OCI-LY7 (cell line): ENCODE data around the gene LRRN3. TPM values are rescaled to one million over a fixed set of nuclear protein-coding genes. Genes with fewer than 3 reads are reported as not detected.

Source experiments
- BruUV-seq: library from RNA; stranded (reverse); fragments of 400-500 nt; replicated peaks from 2 replicates; lab custom pipeline; 2021; lab: Mats Ljungman, UMichigan
- CTCF ChIA-PET: fragments of 300-600 bp; sonication (Branson Sonifier 250); formaldehyde crosslinking; loops from one replicate; lab custom pipeline; 2022; ENCODE audit warnings: antibody characterized with exemption; ENCODE audit not compliant: unreplicated experiment; lab: Charles Lee
- POLR2A ChIA-PET: fragments of 300-600 bp; sonication (Branson Sonifier 250); formaldehyde crosslinking; loops from one replicate; lab custom pipeline; 2022; ENCODE audit warnings: antibody characterized with exemption; lab: Charles Lee
- DNase-seq: peaks from one replicate; pipeline ENCODE4 v3.0.0-alpha.2; 2015; ENCODE audit warnings: low spot score
- H2AFZ ChIP-seq: fragments of 200-600 bp; sonication (generic), shearing (Covaris generic); 2 replicates; pipeline ENCODE4 v1.6.1; 2014; ENCODE audit warnings: mild to moderate bottlenecking, antibody characterized with exemption, low read length, moderate library complexity
- H3K27ac ChIP-seq: fragments of 200-600 bp; sonication (generic); 2 replicates; pipeline ENCODE4 v1.5.1; 2014; ENCODE audit warnings: mixed run types, low read depth, mild to moderate bottlenecking, moderate library complexity, low read length, inconsistent platforms; ENCODE audit not compliant: poor library complexity, severe bottlenecking
- H3K36me3 ChIP-seq: fragments of 200-600 bp; sonication (generic); 2 replicates; pipeline ENCODE4 v1.6.1; 2014; ENCODE audit warnings: mild to moderate bottlenecking, antibody characterized with exemption, low read length, moderate library complexity, mixed read lengths; ENCODE audit not compliant: insufficient read depth
- H3K4me1 ChIP-seq: fragments of 200-600 bp; sonication (generic); 2 replicates; pipeline ENCODE4 v1.5.1; 2014; ENCODE audit warnings: mild to moderate bottlenecking, low read length; ENCODE audit not compliant: insufficient read depth, poor library complexity, severe bottlenecking
- H3K4me2 ChIP-seq: fragments of 200-600 bp; sonication (generic); 2 replicates; pipeline ENCODE4 v1.6.1; 2014; ENCODE audit warnings: mild to moderate bottlenecking, low read length
- H3K4me3 ChIP-seq: fragments of 200-600 bp; sonication (generic); 2 replicates; pipeline ENCODE4 v1.5.1; 2014; ENCODE audit warnings: mild to moderate bottlenecking, low read depth, low read length; ENCODE audit not compliant: poor library complexity, severe bottlenecking
- H3K79me2 ChIP-seq: fragments of 200-600 bp; sonication (generic); 2 replicates; pipeline ENCODE4 v1.6.1; 2016; ENCODE audit warnings: low read depth, mild to moderate bottlenecking, low read length, moderate library complexity, mixed read lengths; ENCODE audit not compliant: insufficient read depth
- H3K9me2 ChIP-seq: fragments of 200-600 bp; sonication (generic); 2 replicates; pipeline ENCODE4 v1.6.1; 2016; ENCODE audit warnings: mild to moderate bottlenecking, low read length, mixed read lengths; ENCODE audit not compliant: insufficient read depth
- H3K9me3 ChIP-seq: fragments of 200-600 bp; sonication (generic); 2 replicates; pipeline ENCODE4 v1.6.1; 2014; ENCODE audit warnings: mild to moderate bottlenecking, mixed run types, low read length, mixed read lengths
- H4K20me1 ChIP-seq: fragments of 200-600 bp; sonication (generic); 2 replicates; pipeline ENCODE4 v1.6.1; 2014; ENCODE audit warnings: mild to moderate bottlenecking, antibody characterized with exemption, low read length, moderate library complexity, mixed read lengths; ENCODE audit not compliant: insufficient read depth
- CTCF ChIP-seq: fragments of 200-600 bp; sonication (generic); conservative IDR thresholded peaks from 2 replicates; pipeline ENCODE4 v1.5.1; 2014; ENCODE audit warnings: mild to moderate bottlenecking, antibody characterized with exemption, low read length, moderate library complexity, mixed read lengths
- EZH2phosphoT487 ChIP-seq: fragments of 200-600 bp; sonication (generic); IDR thresholded peaks from 2 replicates; pipeline ENCODE4 v1.6.1; 2018; ENCODE audit warnings: low read depth, borderline replicate concordance, mild to moderate bottlenecking, mixed run types, antibody characterized with exemption, low read length, moderate library complexity, mixed read lengths
- intact Hi-C: fragments of 100-400 bp; cut with micrococcal nuclease; formaldehyde crosslinking; loops from one replicate; pipeline ENCODE4 v1.10.0; 2022; ENCODE audit not compliant: unreplicated experiment
- total RNA-seq, 2 experiments: library from RNA; depleted of rRNA in 1 of 2; stranded (reverse); fragments of >200 nt in 1 of 2; shearing (Covaris generic) in 1 of 2; gene quantifications; 2 replicates each; pipeline ENCODE4 v1.2.3, GENCODE V29; 2014 to 2022

LRRN3 gene
- total RNA-seq, 2 experiments from 2014 or later = not detected

- POLR2A ChIA-PET = no interaction called here
Measured at GRCh38 chr7:111129435-111129834, 38.5 kb downstream of the LRRN3 start.

GRCh38 chr7:111132833-111133232 is 41.9 kb downstream of the LRRN3 start:
- ChIA-PET POLR2A (no interaction called here), CTCF (no interaction called here)
- Histone ChIP-seq H3K4me2 (no peak overlapping the region), H3K79me2 (no peaks in the 10 kb centered on the region), H3K27ac (no peak overlapping the region), H3K9me3 (no peaks in the 10 kb centered on the region), H2AFZ (no peak overlapping the region), H4K20me1 (no peaks in the 10 kb centered on the region), H3K4me3 (no peak overlapping the region), H3K9me2 (no peaks in the 10 kb centered on the region), H3K36me3 (no peaks in the 10 kb centered on the region), H3K4me1 (no peaks in the 10 kb centered on the region)
- no peak for DNase-seq
- intact Hi-C loops = no loop called here
- BruUV-seq = no TSS peak
- no peak for TF ChIP-seq EZH2phosphoT487
- TF ChIP-seq CTCF = no peak

More at GRCh38 chr7:111129435-111129834, 38.5 kb downstream of the LRRN3 start:
- H3K4me2 ChIP-seq = no peak overlapping the region
- H3K4me3 ChIP-seq = no peak overlapping the region
- DNase-seq = no peak
- no peak overlapping the region for H3K27ac ChIP-seq
- TF ChIP-seq EZH2phosphoT487 (no peak), CTCF (no peak)
- no peaks in the 10 kb centered on the region for H3K79me2 ChIP-seq
- no peaks in the 10 kb centered on the region for H3K9me2 ChIP-seq
- BruUV-seq = no TSS peak
- CTCF ChIA-PET = no interaction called here
- no peaks in the 10 kb centered on the region for H3K36me3 ChIP-seq
- intact Hi-C loops = no loop called here
- H3K4me1 ChIP-seq = no peaks in the 10 kb centered on the region
- no peak overlapping the region for H2AFZ ChIP-seq
- no peaks in the 10 kb centered on the region for H3K9me3 ChIP-seq
- H4K20me1 ChIP-seq = no peaks in the 10 kb centered on the region

GRCh38 chr7:111137296-111138192 is 46.6 kb downstream of the LRRN3 start:
- Histone ChIP-seq H3K4me1 (no peaks in the 10 kb centered on the region), H3K4me3 (no peak overlapping the region), H3K9me3 (no peaks in the 10 kb centered on the region), H3K4me2 (no peak overlapping the region), H3K36me3 (no peaks in the 10 kb centered on the region), H4K20me1 (no peaks in the 10 kb centered on the region), H2AFZ (no peak overlapping the region), H3K79me2 (no peaks in the 10 kb centered on the region), H3K9me2 (no peaks in the 10 kb centered on the region), H3K27ac (no peak overlapping the region)
- no TSS peak for BruUV-seq
- TF ChIP-seq CTCF (no peak), EZH2phosphoT487 (no peak)
- intact Hi-C loops = no loop called here
- CTCF ChIA-PET = no interaction called here
- no peak for DNase-seq
- POLR2A ChIA-PET = interaction anchor here (0.6 to 1.8 kb wide), 4 partner anchors 12 to 316 kb away, joined by 3 to 4 read pairs (median 3); no protein-coding TSS in a partner anchor
